Esophagus squamous epithelium (tissue), 4 donors: Measurements from ENCODE around the gene TBX4.

Experiments
- POLR2A ChIP-seq, 4 donors: fragments of 450-650 bp; IDR thresholded peaks; one replicate each; pipeline ENCODE4 v1.6.1; 2017; ENCODE audit warnings: antibody characterized with exemption in 4 of 4, mild to moderate bottlenecking in 4 of 4, moderate library complexity in 3 of 4
- TF ChIP-seq, protein P1 (sequence below), 6 experiments: fragments of 450-650 bp in 4 of 6; fragments of 200-600 bp in 2 of 6; sonication (generic) in 2 of 6; IDR thresholded peaks; one replicate each; pipeline ENCODE4 v1.5.1; 2016 to 2019; ENCODE audit warnings: antibody characterized with exemption in 6 of 6, mild to moderate bottlenecking in 4 of 6, moderate library complexity in 4 of 6

DNA sequence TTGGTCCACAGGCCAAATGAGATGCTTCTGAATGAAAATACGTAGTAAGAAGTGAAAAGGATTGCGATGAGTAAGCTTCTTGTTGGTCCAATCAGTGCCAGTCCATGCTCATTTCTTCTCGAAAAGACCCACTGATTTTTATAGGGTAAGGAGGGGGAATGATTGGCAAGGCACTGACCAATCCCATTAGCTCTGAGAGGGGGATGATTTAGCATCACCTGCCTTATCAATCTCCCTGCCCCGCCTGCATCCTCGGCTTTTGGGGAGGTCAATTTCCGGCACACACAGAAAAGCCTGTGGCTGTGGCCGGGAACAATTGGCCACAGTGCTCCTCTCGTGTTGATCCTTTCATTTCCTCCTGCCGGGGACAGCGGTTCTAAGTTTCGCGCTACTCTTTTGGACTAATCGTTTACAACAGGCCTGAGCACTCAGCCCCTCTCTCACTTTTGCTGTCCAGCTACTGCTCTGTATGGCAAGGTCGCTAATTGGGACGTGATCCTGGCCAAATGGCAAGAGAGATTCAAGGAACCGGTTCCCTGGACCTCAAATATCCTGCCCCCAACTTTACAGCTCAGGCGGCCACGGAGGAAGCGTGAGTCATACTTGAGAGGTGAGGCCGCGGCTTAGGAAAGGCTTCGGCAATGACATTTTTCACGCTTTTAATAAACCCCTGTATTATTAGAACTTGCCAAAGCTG lies 43.1 kb downstream of the TBX4 start:
- no peak for TF ChIP-seq POLR2A (IDR thresholded peaks at IDR 0.05)
- TF ChIP-seq, protein P1, sequence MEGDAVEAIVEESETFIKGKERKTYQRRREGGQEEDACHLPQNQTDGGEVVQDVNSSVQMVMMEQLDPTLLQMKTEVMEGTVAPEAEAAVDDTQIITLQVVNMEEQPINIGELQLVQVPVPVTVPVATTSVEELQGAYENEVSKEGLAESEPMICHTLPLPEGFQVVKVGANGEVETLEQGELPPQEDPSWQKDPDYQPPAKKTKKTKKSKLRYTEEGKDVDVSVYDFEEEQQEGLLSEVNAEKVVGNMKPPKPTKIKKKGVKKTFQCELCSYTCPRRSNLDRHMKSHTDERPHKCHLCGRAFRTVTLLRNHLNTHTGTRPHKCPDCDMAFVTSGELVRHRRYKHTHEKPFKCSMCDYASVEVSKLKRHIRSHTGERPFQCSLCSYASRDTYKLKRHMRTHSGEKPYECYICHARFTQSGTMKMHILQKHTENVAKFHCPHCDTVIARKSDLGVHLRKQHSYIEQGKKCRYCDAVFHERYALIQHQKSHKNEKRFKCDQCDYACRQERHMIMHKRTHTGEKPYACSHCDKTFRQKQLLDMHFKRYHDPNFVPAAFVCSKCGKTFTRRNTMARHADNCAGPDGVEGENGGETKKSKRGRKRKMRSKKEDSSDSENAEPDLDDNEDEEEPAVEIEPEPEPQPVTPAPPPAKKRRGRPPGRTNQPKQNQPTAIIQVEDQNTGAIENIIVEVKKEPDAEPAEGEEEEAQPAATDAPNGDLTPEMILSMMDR (IDR thresholded peaks at IDR 0.05): no peak
